GM23338 (cell line): ENCODE results near the gene GPR101. TPM values are rescaled to one million over a fixed set of nuclear protein-coding genes. Genes with fewer than 3 reads are reported as not detected.

Source experiments
- ATAC-seq: fragments of 200-7000 bp; cut with Tn5 transposase; 3 replicates; pipeline ENCODE4 v1.9.1; 2020
- DNase-seq: peaks from one replicate; pipeline ENCODE4 v3.0.0-alpha.2; 2015; ENCODE audit warnings: low spot score
- H2AFZ ChIP-seq: fragments of 200-600 bp; sonication (generic); 2 replicates; pipeline ENCODE4 v1.8.0; 2016; ENCODE audit warnings: antibody characterized with exemption, mild to moderate bottlenecking, moderate library complexity
- H3F3A ChIP-seq: fragments of 200-600 bp; sonication (generic); replicated peaks from 2 replicates; pipeline ENCODE4 v1.8.0; 2017; ENCODE audit warnings: antibody characterized with exemption, mixed run types, low read depth
- H3K27ac ChIP-seq: fragments of 200-600 bp; sonication (generic); 2 replicates; pipeline ENCODE4 v1.6.1; 2016; ENCODE audit warnings: low read depth
- H3K27me3 ChIP-seq: fragments of 200-600 bp; sonication (generic); 2 replicates; pipeline ENCODE4 v1.8.0; 2016; ENCODE audit warnings: mild to moderate bottlenecking, mixed run types, moderate library complexity; ENCODE audit not compliant: insufficient read depth
- H3K36me3 ChIP-seq: fragments of 200-600 bp; sonication (generic); 2 replicates; pipeline ENCODE4 v1.8.0; 2016; ENCODE audit warnings: mild to moderate bottlenecking; ENCODE audit not compliant: insufficient read depth
- H3K4me1 ChIP-seq: fragments of 200-600 bp; sonication (generic); 2 replicates; pipeline ENCODE4 v1.8.0; 2016; ENCODE audit warnings: mild to moderate bottlenecking, moderate library complexity; ENCODE audit not compliant: insufficient read depth
- H3K4me2 ChIP-seq: fragments of 200-600 bp; sonication (generic); 2 replicates; pipeline ENCODE4 v1.7.1; 2017; ENCODE audit warnings: mixed run types
- H3K4me3 ChIP-seq: fragments of 200-600 bp; sonication (generic); 2 replicates; pipeline ENCODE4 v1.6.1; 2016; ENCODE audit warnings: mixed run types
- H3K79me2 ChIP-seq: fragments of 200-600 bp; sonication (generic); replicated peaks from 2 replicates; pipeline ENCODE4 v1.8.0; 2017; ENCODE audit warnings: mild to moderate bottlenecking; ENCODE audit not compliant: insufficient read depth
- H3K9me2 ChIP-seq: fragments of 200-600 bp; sonication (generic); 2 replicates; pipeline ENCODE4 v1.8.0; 2017; ENCODE audit not compliant: insufficient read depth
- H4K20me1 ChIP-seq: fragments of 200-600 bp; sonication (generic); replicated peaks from 2 replicates; pipeline ENCODE4 v1.8.0; 2017; ENCODE audit warnings: mild to moderate bottlenecking; ENCODE audit not compliant: insufficient read depth
- H3K27ac Mint-ChIP-seq: 2 replicates; pipeline ENCODE4 v1.8.0; 2020; ENCODE audit warnings: inconsistent platforms, mild to moderate bottlenecking, moderate library complexity, mixed read lengths
- H3K27me3 Mint-ChIP-seq: 3 replicates; pipeline ENCODE4 v1.8.0; 2022; ENCODE audit warnings: low read depth, mild to moderate bottlenecking, moderate library complexity, mixed read lengths, inconsistent platforms; ENCODE audit not compliant: insufficient read depth, poor library complexity
- H3K36me3 Mint-ChIP-seq: 3 replicates; pipeline ENCODE4 v1.8.0; 2021; ENCODE audit warnings: low read depth, mild to moderate bottlenecking, inconsistent platforms, moderate library complexity, mixed read lengths
- H3K4me1 Mint-ChIP-seq: 3 replicates; pipeline ENCODE4 v1.8.0; 2020; ENCODE audit warnings: mild to moderate bottlenecking, inconsistent platforms, mixed read lengths
- H3K4me3 Mint-ChIP-seq: 3 replicates; pipeline ENCODE4 v1.8.0; 2021; ENCODE audit warnings: moderate library complexity, mild to moderate bottlenecking, inconsistent platforms, mixed read lengths
- H3K9me3 Mint-ChIP-seq: 3 replicates; pipeline ENCODE4 v1.8.0; 2020; ENCODE audit warnings: moderate library complexity, mild to moderate bottlenecking, inconsistent platforms, mixed read lengths
- CREB1 ChIP-seq: fragments of 250-450 bp; sonication (Bioruptor Pico); IDR thresholded peaks from 2 replicates; pipeline ENCODE4 v1.5.0; 2020; ENCODE audit warnings: low read depth, mild to moderate bottlenecking, moderate library complexity
- EZH2 ChIP-seq: fragments of 200-600 bp; sonication (generic); IDR thresholded peaks from one replicate; pipeline ENCODE4 v1.8.0; 2017; ENCODE audit warnings: antibody characterized with exemption, mild to moderate bottlenecking, low read depth; ENCODE audit not compliant: unreplicated experiment
- EZH2phosphoT487 ChIP-seq: fragments of 200-600 bp; sonication (generic); IDR thresholded peaks from one replicate; pipeline ENCODE4 v1.8.1; 2018; ENCODE audit warnings: antibody characterized with exemption; ENCODE audit not compliant: unreplicated experiment
- JUNB ChIP-seq: IDR thresholded peaks from one replicate; pipeline ENCODE4 v1.6.1; 2016; ENCODE audit warnings: antibody characterized with exemption; ENCODE audit not compliant: unreplicated experiment
- NANOG ChIP-seq: IDR thresholded peaks from 2 replicates; pipeline ENCODE4 v1.6.1; 2016; ENCODE audit warnings: antibody characterized with exemption, borderline replicate concordance
- POLR2AphosphoS5 ChIP-seq: IDR thresholded peaks from 2 replicates; pipeline ENCODE4 v1.6.1; 2016; ENCODE audit warnings: antibody characterized with exemption, low read depth
- STAT1 ChIP-seq: IDR thresholded peaks from one replicate; pipeline ENCODE4 v1.6.1; 2016; ENCODE audit warnings: antibody characterized with exemption; ENCODE audit not compliant: unreplicated experiment
- ZNF114 ChIP-seq: fragments of 250-450 bp; sonication (Bioruptor Pico); IDR thresholded peaks from 2 replicates; pipeline ENCODE4 v1.5.0; 2020; ENCODE audit warnings: mild to moderate bottlenecking, moderate library complexity
- ZNF331 ChIP-seq: fragments of 250-450 bp; sonication (Bioruptor Pico); IDR thresholded peaks from 2 replicates; pipeline ENCODE4 v1.5.0; 2020; ENCODE audit warnings: low read depth, mild to moderate bottlenecking, moderate library complexity
- polyA plus RNA-seq: library from polyadenylated mRNA; unstranded; fragments of >200 nt; fragmentation: Nextera tagmentation; extraction: Ambion mirVana; gene quantifications from 2 replicates; pipeline ENCODE4 v1.2.1, GENCODE V29; 2016
- total RNA-seq: library from RNA; depleted of rRNA; stranded (reverse); fragments of >200 nt; shearing (Covaris generic); gene quantifications from 2 replicates; pipeline ENCODE4 v1.2.3, GENCODE V29; 2014
- TF ChIP-seq, protein P1 (sequence below): IDR thresholded peaks from one replicate; pipeline ENCODE4 v1.6.1; 2018; ENCODE audit warnings: antibody characterized with exemption; ENCODE audit not compliant: unreplicated experiment
- TF ChIP-seq, protein P2 (sequence below): IDR thresholded peaks from 2 replicates; pipeline ENCODE4 v1.6.1; 2016; ENCODE audit warnings: antibody characterized with exemption
- TF ChIP-seq, protein P3 (sequence below), 2 experiments: fragments of 200-600 bp in 1 of 2; sonication (generic) in 1 of 2; conservative IDR thresholded peaks; 2 replicates each; pipeline versions ENCODE4 v1.5.1 to v1.6.1; 2016 to 2017; ENCODE audit warnings: antibody characterized with exemption in 2 of 2, low read depth in 2 of 2, mild to moderate bottlenecking in 2 of 2, moderate library complexity in 1 of 2

GPR101 gene
- total and polyA plus RNA-seq, 2 experiments from 2014 or later = not detected

DNA sequence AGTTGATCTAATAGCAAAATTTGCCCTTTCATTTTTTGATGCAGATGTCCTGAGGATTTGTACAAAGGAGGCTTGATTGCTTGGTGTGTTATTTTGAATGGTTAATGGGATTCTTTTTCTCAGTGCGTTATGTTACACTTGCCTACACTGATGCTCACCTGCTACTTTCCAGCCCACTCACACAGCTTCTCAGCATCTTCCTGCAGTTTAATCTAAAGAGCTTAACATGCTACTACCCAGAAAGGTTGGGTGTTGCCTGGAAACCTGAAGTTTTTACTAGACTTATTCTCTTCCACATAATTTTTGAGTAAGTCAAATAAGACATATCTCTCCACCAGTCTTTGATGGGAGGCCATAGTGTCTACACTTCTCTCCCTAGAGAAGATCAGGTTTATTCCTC, 9.9 kb upstream of the GPR101 start:
- Histone ChIP-seq H2AFZ (no peak overlapping the region), H3K9me2 (no peaks in the 10 kb centered on the region), H3K79me2 (no peaks in the 10 kb centered on the region), H3K36me3 (no peaks in the 10 kb centered on the region), H3K27me3 (no peaks in the 10 kb centered on the region), H3F3A (no peaks in the 10 kb centered on the region), H3K4me1 (no peaks in the 10 kb centered on the region), H3K27ac (no peak overlapping the region), H4K20me1 (no peaks in the 10 kb centered on the region), H3K4me3 (no peak overlapping the region), H3K4me2 (no peak overlapping the region)
- Mint-ChIP-seq H3K4me1 (no peaks in the 10 kb centered on the region), H3K9me3 (no peaks in the 10 kb centered on the region), H3K36me3 (no peaks in the 10 kb centered on the region), H3K27ac (no peak overlapping the region), H3K4me3 (no peak overlapping the region), H3K27me3 (peaks cover 1% of the 10 kb centered on the region)
- TF ChIP-seq CREB1 (CRISPR knock-in tag) (no peak), EZH2phosphoT487 (no peak), EZH2 (no peak), POLR2AphosphoS5 (no peak), NANOG (no peak), STAT1 (no peak), ZNF114 (CRISPR knock-in tag) (no peak), ZNF331 (no peak), JUNB (no peak)
- TF ChIP-seq, protein P1, sequence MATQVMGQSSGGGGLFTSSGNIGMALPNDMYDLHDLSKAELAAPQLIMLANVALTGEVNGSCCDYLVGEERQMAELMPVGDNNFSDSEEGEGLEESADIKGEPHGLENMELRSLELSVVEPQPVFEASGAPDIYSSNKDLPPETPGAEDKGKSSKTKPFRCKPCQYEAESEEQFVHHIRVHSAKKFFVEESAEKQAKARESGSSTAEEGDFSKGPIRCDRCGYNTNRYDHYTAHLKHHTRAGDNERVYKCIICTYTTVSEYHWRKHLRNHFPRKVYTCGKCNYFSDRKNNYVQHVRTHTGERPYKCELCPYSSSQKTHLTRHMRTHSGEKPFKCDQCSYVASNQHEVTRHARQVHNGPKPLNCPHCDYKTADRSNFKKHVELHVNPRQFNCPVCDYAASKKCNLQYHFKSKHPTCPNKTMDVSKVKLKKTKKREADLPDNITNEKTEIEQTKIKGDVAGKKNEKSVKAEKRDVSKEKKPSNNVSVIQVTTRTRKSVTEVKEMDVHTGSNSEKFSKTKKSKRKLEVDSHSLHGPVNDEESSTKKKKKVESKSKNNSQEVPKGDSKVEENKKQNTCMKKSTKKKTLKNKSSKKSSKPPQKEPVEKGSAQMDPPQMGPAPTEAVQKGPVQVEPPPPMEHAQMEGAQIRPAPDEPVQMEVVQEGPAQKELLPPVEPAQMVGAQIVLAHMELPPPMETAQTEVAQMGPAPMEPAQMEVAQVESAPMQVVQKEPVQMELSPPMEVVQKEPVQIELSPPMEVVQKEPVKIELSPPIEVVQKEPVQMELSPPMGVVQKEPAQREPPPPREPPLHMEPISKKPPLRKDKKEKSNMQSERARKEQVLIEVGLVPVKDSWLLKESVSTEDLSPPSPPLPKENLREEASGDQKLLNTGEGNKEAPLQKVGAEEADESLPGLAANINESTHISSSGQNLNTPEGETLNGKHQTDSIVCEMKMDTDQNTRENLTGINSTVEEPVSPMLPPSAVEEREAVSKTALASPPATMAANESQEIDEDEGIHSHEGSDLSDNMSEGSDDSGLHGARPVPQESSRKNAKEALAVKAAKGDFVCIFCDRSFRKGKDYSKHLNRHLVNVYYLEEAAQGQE = no peak
- TF ChIP-seq, protein P2, sequence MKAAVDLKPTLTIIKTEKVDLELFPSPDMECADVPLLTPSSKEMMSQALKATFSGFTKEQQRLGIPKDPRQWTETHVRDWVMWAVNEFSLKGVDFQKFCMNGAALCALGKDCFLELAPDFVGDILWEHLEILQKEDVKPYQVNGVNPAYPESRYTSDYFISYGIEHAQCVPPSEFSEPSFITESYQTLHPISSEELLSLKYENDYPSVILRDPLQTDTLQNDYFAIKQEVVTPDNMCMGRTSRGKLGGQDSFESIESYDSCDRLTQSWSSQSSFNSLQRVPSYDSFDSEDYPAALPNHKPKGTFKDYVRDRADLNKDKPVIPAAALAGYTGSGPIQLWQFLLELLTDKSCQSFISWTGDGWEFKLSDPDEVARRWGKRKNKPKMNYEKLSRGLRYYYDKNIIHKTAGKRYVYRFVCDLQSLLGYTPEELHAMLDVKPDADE = no peak
- TF ChIP-seq, protein P3, sequence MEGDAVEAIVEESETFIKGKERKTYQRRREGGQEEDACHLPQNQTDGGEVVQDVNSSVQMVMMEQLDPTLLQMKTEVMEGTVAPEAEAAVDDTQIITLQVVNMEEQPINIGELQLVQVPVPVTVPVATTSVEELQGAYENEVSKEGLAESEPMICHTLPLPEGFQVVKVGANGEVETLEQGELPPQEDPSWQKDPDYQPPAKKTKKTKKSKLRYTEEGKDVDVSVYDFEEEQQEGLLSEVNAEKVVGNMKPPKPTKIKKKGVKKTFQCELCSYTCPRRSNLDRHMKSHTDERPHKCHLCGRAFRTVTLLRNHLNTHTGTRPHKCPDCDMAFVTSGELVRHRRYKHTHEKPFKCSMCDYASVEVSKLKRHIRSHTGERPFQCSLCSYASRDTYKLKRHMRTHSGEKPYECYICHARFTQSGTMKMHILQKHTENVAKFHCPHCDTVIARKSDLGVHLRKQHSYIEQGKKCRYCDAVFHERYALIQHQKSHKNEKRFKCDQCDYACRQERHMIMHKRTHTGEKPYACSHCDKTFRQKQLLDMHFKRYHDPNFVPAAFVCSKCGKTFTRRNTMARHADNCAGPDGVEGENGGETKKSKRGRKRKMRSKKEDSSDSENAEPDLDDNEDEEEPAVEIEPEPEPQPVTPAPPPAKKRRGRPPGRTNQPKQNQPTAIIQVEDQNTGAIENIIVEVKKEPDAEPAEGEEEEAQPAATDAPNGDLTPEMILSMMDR (conservative IDR thresholded peaks at IDR 0.05; ENCODE audit: low read depth in 2 of 2) = no peak
- no peak for DNase-seq
- no peak for ATAC-seq
